ENCODE data around the gene MAML3. TPM values are rescaled to one million over a fixed set of nuclear protein-coding genes. Genes with fewer than 3 reads are reported as not detected.

Gene MAML3
- total RNA-seq, 2 experiments from 2014 or later = 2.5 to 2.9 TPM

DNA sequence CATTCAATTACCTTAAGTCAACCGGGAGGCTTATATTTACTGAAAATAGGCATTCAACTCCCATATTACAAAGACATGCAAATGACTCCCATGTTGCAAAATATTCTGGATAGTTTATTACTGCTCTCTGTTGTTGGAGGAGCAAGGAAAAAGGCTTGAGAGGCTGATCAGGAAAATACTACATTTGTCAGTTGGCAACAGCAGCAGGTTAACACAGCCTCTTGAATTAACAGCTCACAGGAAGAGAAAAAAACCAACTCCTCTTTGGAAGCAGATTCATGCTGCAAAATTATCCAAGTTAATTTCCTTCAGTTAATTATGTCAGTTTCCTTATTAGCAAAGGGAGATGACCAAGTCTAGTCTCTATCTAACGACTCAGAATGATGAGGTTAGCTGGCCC is 238.9 kb downstream of the MAML3 start:
- CTCF ChIA-PET = no interaction called here
- H3K9me3 Mint-ChIP-seq = no peaks in the 10 kb centered on the region

GRCh38 chr4:139913995-139914598 is 239.9 kb downstream of the MAML3 start:
- CTCF ChIA-PET = no interaction called here
- Histone ChIP-seq H3K4me3 (ENCODE audit: low read length) (no peak overlapping the region), H3K4me1 (ENCODE audit: insufficient read depth, low read length) (no peaks in the 10 kb centered on the region), H3K27me3 (ENCODE audit: control insufficient read depth in 1 of 2, insufficient read depth in 2 of 2, low read length in 2 of 2) (no peaks in the 10 kb centered on the region), H3K27ac (ENCODE audit: low read depth in 1 of 2, low read length in 2 of 2) (no peak overlapping the region), H3K9me3 (ENCODE audit: control insufficient read depth in 1 of 2, insufficient read depth in 1 of 2, low read length in 2 of 2) (no peaks in the 10 kb centered on the region), H3K36me3 (ENCODE audit: insufficient read depth, low read length) (no peaks in the 10 kb centered on the region)
- Mint-ChIP-seq H3K4me1 (ENCODE audit: low read depth) (no peaks in the 10 kb centered on the region), H3K9me3 (no peaks in the 10 kb centered on the region), H3K27ac (no peak overlapping the region), H3K36me3 (ENCODE audit: low read depth) (no peaks in the 10 kb centered on the region), H3K4me3 (no peak overlapping the region), H3K27me3 (no peaks in the 10 kb centered on the region)
- no peak for ATAC-seq (ENCODE audit: poor library complexity)
- intact Hi-C loops (cut with DNase I, micrococcal nuclease) = no loop called here
- DNase-seq = no peak
- POLR2A ChIA-PET = no interaction called here
- TF ChIP-seq, protein P1, sequence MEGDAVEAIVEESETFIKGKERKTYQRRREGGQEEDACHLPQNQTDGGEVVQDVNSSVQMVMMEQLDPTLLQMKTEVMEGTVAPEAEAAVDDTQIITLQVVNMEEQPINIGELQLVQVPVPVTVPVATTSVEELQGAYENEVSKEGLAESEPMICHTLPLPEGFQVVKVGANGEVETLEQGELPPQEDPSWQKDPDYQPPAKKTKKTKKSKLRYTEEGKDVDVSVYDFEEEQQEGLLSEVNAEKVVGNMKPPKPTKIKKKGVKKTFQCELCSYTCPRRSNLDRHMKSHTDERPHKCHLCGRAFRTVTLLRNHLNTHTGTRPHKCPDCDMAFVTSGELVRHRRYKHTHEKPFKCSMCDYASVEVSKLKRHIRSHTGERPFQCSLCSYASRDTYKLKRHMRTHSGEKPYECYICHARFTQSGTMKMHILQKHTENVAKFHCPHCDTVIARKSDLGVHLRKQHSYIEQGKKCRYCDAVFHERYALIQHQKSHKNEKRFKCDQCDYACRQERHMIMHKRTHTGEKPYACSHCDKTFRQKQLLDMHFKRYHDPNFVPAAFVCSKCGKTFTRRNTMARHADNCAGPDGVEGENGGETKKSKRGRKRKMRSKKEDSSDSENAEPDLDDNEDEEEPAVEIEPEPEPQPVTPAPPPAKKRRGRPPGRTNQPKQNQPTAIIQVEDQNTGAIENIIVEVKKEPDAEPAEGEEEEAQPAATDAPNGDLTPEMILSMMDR (IDR thresholded peaks at IDR 0.05) = no peak

More for the DNA sequence above, 238.9 kb downstream of the MAML3 start:
- Mint-ChIP-seq H3K36me3 (ENCODE audit: low read depth) (no peaks in the 10 kb centered on the region), H3K27ac (no peak overlapping the region), H3K27me3 (no peaks in the 10 kb centered on the region), H3K4me3 (no peak overlapping the region), H3K4me1 (ENCODE audit: low read depth) (no peaks in the 10 kb centered on the region)
- ATAC-seq (ENCODE audit: poor library complexity) (no peak), DNase-seq (no peak)
- intact Hi-C loops (cut with DNase I, micrococcal nuclease) = no loop called here
- TF ChIP-seq, protein P1 (IDR thresholded peaks at IDR 0.05) = no peak
- Histone ChIP-seq H3K36me3 (ENCODE audit: insufficient read depth, low read length) (no peaks in the 10 kb centered on the region), H3K9me3 (ENCODE audit: control insufficient read depth in 1 of 2, insufficient read depth in 1 of 2, low read length in 2 of 2) (no peaks in the 10 kb centered on the region), H3K4me1 (ENCODE audit: insufficient read depth, low read length) (no peaks in the 10 kb centered on the region), H3K4me3 (ENCODE audit: low read length) (no peak overlapping the region), H3K27me3 (ENCODE audit: control insufficient read depth in 1 of 2, insufficient read depth in 2 of 2, low read length in 2 of 2) (no peaks in the 10 kb centered on the region), H3K27ac (ENCODE audit: low read depth in 1 of 2, low read length in 2 of 2) (no peak overlapping the region)
- POLR2A ChIA-PET = no interaction called here

- H3K27me3 ChIP-seq (ENCODE audit: control insufficient read depth in 1 of 2, insufficient read depth in 2 of 2, low read length in 2 of 2) = no peaks in the 10 kb centered on the region
- intact Hi-C loops (cut with DNase I, micrococcal nuclease) = no loop called here
- TF ChIP-seq, protein P1 (IDR thresholded peaks at IDR 0.05) = no peak
- ChIA-PET POLR2A (no interaction called here), CTCF (no interaction called here)
- H3K4me1 Mint-ChIP-seq (ENCODE audit: low read depth) = no peaks in the 10 kb centered on the region
- no peaks in the 10 kb centered on the region for H3K9me3 Mint-ChIP-seq
- H3K4me1 ChIP-seq (ENCODE audit: insufficient read depth, low read length) = no peaks in the 10 kb centered on the region
- H3K27me3 Mint-ChIP-seq = no peaks in the 10 kb centered on the region
- H3K4me3 Mint-ChIP-seq = no peak overlapping the region
- H3K36me3 ChIP-seq (ENCODE audit: insufficient read depth, low read length) = no peaks in the 10 kb centered on the region
- ATAC-seq (ENCODE audit: poor library complexity) = no peak
- H3K9me3 ChIP-seq (ENCODE audit: control insufficient read depth in 1 of 2, insufficient read depth in 1 of 2, low read length in 2 of 2) = no peaks in the 10 kb centered on the region
- no peak overlapping the region for H3K27ac ChIP-seq (ENCODE audit: low read depth in 1 of 2, low read length in 2 of 2)
- DNase-seq = no peak
- H3K4me3 ChIP-seq (ENCODE audit: low read length) = no peak overlapping the region
- no peaks in the 10 kb centered on the region for H3K36me3 Mint-ChIP-seq (ENCODE audit: low read depth)
- no peak overlapping the region for H3K27ac Mint-ChIP-seq
Measured at GRCh38 chr4:139913398-139913990, 240.5 kb downstream of the MAML3 start.

Measured in CD4-positive, alpha-beta T cell (primary cell).